DND-41 (cell line): Measurements from ENCODE around the gene ARHGAP22.

Experiments
- ATAC-seq: fragments of 200-7000 bp; cut with Tn5 transposase; 3 replicates; pipeline ENCODE4 v1.9.1; 2021; ENCODE audit warnings: low read depth; ENCODE audit not compliant: insufficient read depth
- DNase-seq: peaks from one replicate; pipeline ENCODE4 v3.0.0-alpha.2; 2020
- H2AFZ ChIP-seq: 2 replicates; pipeline ENCODE4 v1.6.0; 2012; ENCODE audit warnings: low read depth, low read length
- H3K27ac ChIP-seq: 2 replicates; pipeline ENCODE4 v1.5.1; 2012; ENCODE audit warnings: low read length, inconsistent platforms
- H3K27me3 ChIP-seq: fragments of 200-600 bp; sonication (generic); 2 replicates; pipeline ENCODE4 v1.6.0; 2012; ENCODE audit warnings: low read length, mild to moderate bottlenecking, inconsistent platforms; ENCODE audit not compliant: insufficient read depth, poor library complexity
- H3K36me3 ChIP-seq: 2 replicates; pipeline ENCODE4 v1.5.1; 2012; ENCODE audit warnings: low read length, inconsistent platforms; ENCODE audit not compliant: insufficient read depth
- H3K4me1 ChIP-seq: 2 replicates; pipeline ENCODE4 v1.5.1; 2012; ENCODE audit warnings: mild to moderate bottlenecking, low read length; ENCODE audit not compliant: insufficient read depth
- H3K4me2 ChIP-seq: 2 replicates; pipeline ENCODE4 v1.6.0; 2012; ENCODE audit warnings: mild to moderate bottlenecking, moderate library complexity, low read length, inconsistent platforms; ENCODE audit not compliant: insufficient read depth
- H3K4me3 ChIP-seq, 2 experiments: fragments of 200-600 bp in 1 of 2; shearing (Covaris generic) in 1 of 2; 2 replicates each; pipeline ENCODE4 v1.5.1; 2012 to 2016; ENCODE audit warnings: inconsistent platforms in 2 of 2, low read length in 2 of 2, mild to moderate bottlenecking in 2 of 2, low read depth in 1 of 2, moderate library complexity in 1 of 2
- H3K79me2 ChIP-seq: 2 replicates; pipeline ENCODE4 v1.6.0; 2012; ENCODE audit warnings: low read length, inconsistent platforms; ENCODE audit not compliant: insufficient read depth
- H3K9ac ChIP-seq: 2 replicates; pipeline ENCODE4 v1.6.0; 2012; ENCODE audit warnings: low read depth, mild to moderate bottlenecking, inconsistent platforms, low read length, moderate library complexity
- H3K9me3 ChIP-seq: 2 replicates; pipeline ENCODE4 v1.5.1; 2012; ENCODE audit warnings: low read length, moderate library complexity, mild to moderate bottlenecking, inconsistent platforms; ENCODE audit not compliant: insufficient read depth, severe bottlenecking
- H4K20me1 ChIP-seq: 2 replicates; pipeline ENCODE4 v1.6.0; 2012; ENCODE audit warnings: low read length; ENCODE audit not compliant: insufficient read depth
- EZH2 ChIP-seq: IDR thresholded peaks from 3 replicates; pipeline ENCODE4 v1.6.1; 2012; ENCODE audit warnings: borderline replicate concordance, low read depth, mild to moderate bottlenecking, moderate library complexity, low read length, inconsistent platforms; ENCODE audit not compliant: severe bottlenecking
- TF ChIP-seq, protein P1 (sequence below): IDR thresholded peaks from 2 replicates; pipeline ENCODE4 v1.5.1; 2012; ENCODE audit warnings: borderline replicate concordance, low read length, moderate library complexity, mild to moderate bottlenecking; ENCODE audit not compliant: poor library complexity, severe bottlenecking; ENCODE audit errors: extremely low read depth

Gene ARHGAP22

DNA sequence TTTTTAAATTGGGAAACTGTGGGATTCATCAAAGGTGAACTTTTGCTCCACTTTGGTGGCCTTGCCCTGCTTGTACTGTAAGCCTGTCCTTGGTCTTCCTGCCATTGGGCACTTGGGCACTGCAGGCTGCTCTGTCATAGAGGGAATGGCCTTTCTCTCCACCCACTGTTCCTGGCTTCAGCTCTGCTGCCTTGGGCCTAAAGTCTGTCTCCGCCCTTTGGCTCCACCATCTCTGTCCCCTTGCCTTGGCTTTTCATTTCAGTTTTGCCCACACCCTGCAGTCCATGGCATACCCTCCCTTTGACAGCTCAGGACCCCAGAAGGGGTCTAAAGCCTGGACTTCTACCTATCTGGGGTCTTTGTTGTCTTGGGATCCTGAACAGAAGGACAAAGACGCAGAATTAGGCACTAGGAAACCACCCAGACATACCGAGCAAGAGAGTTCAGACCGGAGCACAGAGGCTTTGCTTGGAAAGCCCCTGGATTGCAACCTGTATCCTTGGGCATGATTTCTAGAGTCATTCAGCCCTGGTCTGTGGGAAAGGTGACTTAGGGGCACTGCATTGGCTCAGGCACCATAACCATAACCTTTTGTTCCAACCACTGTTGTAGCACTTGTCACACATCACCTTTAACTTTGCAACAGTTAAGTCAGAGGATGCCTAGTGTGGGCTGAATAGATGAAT is 5.2 kb upstream of the ARHGAP22 start:
- ATAC-seq = no peak

DNA sequence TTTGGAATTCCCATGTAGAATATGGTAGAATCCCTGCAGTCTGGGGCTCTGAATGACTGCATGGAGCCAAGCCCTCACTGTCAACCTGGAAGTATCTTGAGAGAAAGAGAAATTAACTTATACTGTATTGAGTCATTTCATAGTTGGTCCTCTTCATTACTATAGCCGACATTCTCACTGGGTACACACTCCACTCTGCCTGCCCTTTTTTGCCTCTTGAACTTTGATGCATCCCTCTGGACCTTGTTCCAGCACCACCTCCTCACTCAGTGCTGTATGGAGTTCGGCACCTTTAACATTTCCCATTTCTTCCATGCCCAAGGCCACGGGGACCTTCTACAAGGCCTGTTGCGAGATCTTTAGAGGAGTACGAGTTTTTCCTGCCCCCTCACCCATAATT is 4.6 kb upstream of the ARHGAP22 start:
- no peak overlapping the region for H3K27ac ChIP-seq
- no peaks in the 10 kb centered on the region for H3K4me1 ChIP-seq
- TF ChIP-seq, protein P1, sequence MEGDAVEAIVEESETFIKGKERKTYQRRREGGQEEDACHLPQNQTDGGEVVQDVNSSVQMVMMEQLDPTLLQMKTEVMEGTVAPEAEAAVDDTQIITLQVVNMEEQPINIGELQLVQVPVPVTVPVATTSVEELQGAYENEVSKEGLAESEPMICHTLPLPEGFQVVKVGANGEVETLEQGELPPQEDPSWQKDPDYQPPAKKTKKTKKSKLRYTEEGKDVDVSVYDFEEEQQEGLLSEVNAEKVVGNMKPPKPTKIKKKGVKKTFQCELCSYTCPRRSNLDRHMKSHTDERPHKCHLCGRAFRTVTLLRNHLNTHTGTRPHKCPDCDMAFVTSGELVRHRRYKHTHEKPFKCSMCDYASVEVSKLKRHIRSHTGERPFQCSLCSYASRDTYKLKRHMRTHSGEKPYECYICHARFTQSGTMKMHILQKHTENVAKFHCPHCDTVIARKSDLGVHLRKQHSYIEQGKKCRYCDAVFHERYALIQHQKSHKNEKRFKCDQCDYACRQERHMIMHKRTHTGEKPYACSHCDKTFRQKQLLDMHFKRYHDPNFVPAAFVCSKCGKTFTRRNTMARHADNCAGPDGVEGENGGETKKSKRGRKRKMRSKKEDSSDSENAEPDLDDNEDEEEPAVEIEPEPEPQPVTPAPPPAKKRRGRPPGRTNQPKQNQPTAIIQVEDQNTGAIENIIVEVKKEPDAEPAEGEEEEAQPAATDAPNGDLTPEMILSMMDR = no peak
- TF ChIP-seq EZH2 = no peak
- no peaks in the 10 kb centered on the region for H3K36me3 ChIP-seq
- no peaks in the 10 kb centered on the region for H3K9me3 ChIP-seq
- DNase-seq (no peak), ATAC-seq (no peak)
- H3K27me3 ChIP-seq = peaks cover 4% of the 10 kb centered on the region
- H3K4me3 ChIP-seq = no peak overlapping the region
- no peaks in the 10 kb centered on the region for H4K20me1 ChIP-seq
- H3K4me2 ChIP-seq = no peak overlapping the region
- no peak overlapping the region for H3K9ac ChIP-seq
- H3K79me2 ChIP-seq = no peaks in the 10 kb centered on the region
- H2AFZ ChIP-seq = no peak overlapping the region

More for the DNA sequence above, 5.2 kb upstream of the ARHGAP22 start:
- H3K9ac ChIP-seq = no peak overlapping the region
- H4K20me1 ChIP-seq = no peaks in the 10 kb centered on the region
- TF ChIP-seq, protein P1 = no peak
- no peak for TF ChIP-seq EZH2
- peaks cover 4% of the 10 kb centered on the region for H3K27me3 ChIP-seq
- H2AFZ ChIP-seq = no peak overlapping the region
- no peaks in the 10 kb centered on the region for H3K79me2 ChIP-seq
- H3K4me2 ChIP-seq = no peak overlapping the region
- DNase-seq = no peak
- H3K4me3 ChIP-seq = no peak overlapping the region
- no peaks in the 10 kb centered on the region for H3K9me3 ChIP-seq
- H3K27ac ChIP-seq = no peak overlapping the region
- H3K4me1 ChIP-seq = no peaks in the 10 kb centered on the region
- H3K36me3 ChIP-seq = no peaks in the 10 kb centered on the region

DNA sequence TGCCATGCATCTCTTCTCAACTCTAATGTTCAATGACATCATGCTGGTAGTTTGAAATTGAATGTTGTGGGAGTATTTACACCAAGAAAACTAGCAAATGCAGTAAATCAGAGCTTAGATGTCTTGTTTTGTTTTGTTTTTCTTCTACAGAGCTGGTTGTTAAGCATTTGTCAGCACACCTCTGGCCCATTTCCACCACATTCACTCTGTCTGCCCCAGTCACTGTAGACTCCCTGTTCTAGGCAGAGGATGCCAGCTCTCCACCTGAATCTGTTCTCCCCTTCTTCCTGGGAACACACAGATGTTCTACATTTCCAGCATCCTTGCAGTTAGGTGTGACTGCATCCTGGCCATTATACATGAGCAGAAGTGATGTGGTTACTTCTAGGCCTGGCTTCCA is 4.1 kb upstream of the ARHGAP22 start:
- Histone ChIP-seq H4K20me1 (no peaks in the 10 kb centered on the region), H3K79me2 (no peaks in the 10 kb centered on the region), H3K4me1 (no peaks in the 10 kb centered on the region), H3K9ac (no peak overlapping the region), H2AFZ (no peak overlapping the region), H3K9me3 (no peaks in the 10 kb centered on the region), H3K4me3 (no peak overlapping the region), H3K36me3 (no peaks in the 10 kb centered on the region), H3K4me2 (no peak overlapping the region), H3K27me3 (peaks cover 4% of the 10 kb centered on the region), H3K27ac (no peak overlapping the region)
- DNase-seq (no peak), ATAC-seq (no peak)
- TF ChIP-seq, protein P1 = no peak
- TF ChIP-seq EZH2 = no peak
